Activated CD8-positive, alpha-beta memory T cell treated with anti-CD3 and anti-CD28 coated beads for 4 hours (primary cell): ENCODE results near the gene NPHP1.
"Not testable (repeated sequence)": the region's sequence is repeated elsewhere in the genome, so short reads cannot be mapped to it uniquely, and the experiment has no call there.

Experiments used
- DNase-seq, 2 donors: peaks; one replicate each; pipeline ENCODE4 v3.0.0-alpha.2; 2020; ENCODE audit warnings: low read depth in 2 of 2

The NPHP1 gene

DNA sequence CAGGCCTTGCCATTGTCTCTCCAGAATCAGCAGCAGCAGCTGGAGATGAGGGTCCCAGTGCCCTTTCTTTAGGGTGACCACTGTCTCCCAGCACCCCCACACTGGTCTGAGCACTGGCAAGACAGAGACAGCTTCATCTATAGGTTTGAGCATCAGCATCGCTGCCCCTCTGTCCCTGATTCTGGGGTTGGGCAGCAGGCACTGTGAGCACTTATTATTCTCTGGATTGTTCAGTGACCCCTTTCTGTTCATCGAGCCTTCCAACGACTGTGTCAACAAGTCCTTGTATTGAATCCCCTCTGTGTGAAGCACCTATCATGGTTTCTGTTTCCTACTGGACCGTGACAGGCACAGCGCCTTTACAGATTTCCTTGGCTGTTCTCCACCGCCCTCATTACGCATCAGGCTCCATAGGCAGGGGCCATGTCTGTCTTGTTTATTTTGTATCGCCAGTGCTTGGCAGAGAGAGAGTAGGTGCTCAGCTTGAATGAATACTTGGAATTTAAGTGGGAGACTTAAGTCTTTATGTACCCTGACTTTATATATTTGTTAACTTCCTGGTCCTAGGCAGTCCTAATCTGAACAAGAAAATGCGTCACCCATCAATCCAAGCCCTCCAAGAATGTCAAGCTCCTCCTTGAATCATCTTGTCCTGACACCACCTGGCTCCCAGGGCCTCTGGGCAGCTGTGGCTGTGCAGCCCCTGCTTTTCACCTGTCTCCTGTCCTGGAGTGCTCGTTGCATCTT, 100.6 kb downstream of the NPHP1 start:
- no peak for DNase-seq

DNA sequence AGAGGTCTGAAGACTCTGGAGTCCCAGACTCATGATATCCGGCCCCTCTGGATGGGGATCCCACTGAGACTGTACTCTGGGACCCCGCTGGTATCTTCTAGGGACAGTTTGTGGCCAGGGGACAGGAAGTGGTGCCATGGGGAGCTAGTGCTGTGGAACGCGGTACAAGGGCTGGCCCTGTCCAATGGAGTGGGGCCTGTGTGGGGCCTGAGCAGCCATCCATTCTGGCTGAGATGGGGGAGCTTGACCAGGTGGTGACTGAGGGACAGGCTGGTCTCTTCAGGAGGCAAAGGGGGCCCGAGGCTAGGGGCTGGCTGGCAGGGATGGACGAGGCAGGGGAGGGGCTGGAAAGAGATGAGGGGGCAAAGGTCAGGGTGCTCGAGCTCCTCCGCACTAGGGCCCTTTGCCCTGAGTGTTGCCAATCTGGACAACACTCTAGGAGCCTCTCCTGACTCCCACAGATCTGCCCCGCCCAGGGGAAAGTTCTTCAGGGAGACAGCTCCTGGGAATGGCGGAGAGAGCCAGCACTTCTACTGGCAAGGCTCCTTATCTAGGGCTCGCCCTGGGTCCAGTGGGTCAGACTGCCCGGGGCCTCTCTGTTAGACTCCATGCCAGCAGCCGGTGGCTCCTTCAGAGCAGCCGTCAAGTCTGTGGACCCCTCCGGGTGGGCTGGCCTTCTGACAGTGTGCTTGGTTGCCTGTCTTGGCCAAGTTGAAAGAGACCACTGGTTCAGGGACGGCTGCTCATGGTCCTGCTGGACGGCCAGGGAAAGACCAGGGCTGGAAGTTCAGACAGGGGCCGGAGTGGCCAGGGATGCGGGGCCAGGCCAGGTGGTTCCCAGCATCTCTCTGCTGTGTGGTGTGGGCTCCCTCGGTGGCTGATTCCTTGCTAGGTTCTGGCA, 101.5 kb downstream of the NPHP1 start:
- no peak for DNase-seq

DNA sequence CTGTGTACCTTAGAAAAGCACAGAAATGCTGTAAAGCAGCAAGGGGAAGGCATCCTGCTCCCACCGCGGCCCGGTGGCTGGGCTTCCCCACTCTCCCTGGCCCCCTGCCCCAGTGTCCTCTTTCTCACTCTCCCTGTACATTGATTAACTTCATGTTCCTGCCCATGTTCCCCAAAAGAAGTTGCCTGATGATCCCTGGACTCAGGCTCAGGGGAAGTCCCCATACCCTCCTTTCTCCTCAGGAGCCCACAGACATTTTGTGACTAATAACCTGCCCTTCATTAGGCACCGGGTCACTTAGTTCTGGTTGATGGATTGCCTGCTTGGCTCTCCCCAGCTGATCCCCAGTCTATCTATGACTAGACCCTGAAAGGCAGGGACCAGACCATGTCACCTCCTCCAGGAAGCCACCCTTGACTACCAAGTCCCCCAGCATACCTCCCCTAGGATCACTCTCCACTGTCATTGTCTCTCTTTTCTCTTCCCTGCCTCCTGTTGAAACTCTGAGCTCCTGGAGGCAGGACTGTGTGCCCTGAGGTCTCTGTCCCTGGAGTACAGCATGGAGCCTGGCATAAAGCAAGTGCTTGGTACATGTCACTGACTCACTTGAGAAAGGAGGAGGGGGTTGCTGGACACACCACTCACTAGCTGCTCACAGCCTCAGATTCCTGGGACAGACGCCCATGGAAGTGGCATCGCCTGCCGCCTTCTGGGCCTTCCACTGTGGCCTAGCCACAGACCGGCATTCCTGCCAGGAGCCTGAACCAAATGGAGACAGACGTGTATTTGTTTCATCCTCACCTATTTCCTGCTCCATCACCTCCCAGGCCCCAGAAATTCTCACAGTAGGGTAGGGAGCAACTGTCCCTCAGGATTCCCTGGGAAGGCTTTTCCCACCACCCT, 102.7 kb downstream of the NPHP1 start:
- DNase-seq, result no peak

DNA sequence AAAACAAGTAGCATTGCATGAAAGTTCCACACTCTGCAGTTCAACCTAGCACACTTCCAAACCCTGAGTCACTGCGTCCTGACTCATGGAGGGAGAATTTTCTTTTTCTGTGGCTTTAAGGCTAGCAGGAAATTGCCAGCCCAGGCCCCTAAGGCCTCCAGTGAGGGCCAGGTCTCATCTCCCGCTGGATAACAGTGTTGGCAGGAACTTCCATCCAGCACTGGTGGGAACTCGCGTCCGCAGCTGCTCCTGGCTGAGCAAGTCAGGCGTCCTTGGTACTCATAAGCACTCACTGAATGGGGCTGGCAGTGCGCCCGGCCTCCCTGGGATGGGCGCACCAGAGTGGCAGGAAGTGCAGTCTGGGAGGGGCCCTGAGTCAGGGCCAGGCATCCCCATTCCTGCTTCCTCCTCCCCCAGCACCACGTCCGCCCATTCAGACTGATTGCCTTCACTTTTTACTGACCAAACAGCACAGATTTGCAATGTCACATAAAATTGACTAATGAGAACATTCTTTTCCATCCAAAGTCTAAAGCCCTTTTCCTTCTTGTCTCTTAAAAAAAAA, 103.5 kb downstream of the NPHP1 start:
- DNase-seq, result no peak

DNA sequence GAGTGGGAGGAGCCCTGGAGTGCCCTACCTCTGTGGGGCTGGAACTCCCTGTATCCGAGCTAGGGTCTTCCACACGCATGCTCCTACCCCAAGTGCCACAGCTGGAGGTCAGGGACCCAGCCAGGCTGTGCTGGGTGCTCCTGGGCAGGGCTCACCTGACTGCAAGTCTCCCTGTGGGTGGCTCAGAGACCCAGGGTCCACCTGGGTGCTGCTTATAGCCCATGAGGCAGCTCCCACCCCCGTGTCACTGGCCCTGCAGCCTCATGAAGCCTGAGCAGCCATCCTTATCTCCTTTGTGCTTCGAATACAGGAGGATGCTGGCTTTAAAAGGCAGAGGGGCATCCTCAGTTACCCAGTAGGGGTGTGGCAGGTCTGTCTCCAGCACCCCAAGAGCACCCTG, 103.9 kb downstream of the NPHP1 start:
- DNase-seq, result not testable (repeated sequence)

DNA sequence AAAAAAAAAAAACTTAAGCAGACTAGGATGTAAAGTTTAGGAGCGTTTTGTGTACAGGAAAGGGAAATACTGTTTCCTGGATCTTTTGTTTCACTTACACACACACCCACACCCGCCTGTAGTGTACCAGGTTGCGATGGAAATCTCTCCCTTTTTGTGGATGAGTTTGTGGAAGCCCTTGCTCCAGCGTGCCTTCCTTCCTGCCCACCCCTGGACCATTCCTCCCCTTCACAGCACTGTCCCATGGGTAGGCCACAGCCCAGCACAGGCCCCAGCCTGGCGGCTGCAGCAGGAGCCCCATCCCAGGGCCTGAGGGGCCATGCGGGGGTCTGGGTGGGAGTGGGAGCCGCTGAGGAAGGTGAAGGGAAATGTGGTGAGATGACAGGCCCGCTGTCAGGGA, 104.3 kb downstream of the NPHP1 start:
- DNase-seq, result no peak

DNA sequence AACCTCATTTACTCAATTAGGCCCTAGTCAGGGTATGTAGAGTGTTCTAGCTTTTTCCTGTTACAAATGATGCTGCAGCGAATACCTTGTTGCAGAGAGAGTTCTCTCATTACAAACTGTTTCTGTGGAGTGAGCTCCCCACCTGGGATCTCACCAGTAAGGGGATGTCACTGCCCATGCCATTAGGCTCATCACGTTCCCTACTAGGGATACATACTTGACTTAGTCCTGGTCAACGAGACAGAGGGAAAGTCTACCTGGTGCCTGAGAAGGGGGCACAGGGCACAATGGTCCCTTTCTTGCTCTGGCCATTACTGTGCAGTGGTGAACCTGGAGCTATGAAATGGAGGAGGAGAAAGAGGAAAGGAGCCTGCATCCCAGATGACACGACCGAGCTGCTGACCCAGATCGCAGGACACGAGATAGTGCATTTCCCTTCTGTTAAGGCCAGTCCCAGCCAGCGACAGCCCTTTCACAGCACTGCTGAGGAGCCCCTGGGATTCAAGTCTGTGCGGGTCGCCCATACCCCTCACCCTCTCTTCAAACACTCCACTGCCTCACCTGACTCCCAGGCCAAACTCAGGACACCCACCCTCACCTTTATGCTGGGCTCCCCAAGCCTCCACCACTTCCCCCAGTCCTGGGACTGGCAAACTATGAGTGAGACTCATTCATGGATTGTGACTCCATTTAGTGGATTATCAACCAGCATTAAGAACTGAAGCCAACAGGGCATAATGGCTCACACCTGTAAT, 105.2 kb downstream of the NPHP1 start:
- no peak for DNase-seq

DNA sequence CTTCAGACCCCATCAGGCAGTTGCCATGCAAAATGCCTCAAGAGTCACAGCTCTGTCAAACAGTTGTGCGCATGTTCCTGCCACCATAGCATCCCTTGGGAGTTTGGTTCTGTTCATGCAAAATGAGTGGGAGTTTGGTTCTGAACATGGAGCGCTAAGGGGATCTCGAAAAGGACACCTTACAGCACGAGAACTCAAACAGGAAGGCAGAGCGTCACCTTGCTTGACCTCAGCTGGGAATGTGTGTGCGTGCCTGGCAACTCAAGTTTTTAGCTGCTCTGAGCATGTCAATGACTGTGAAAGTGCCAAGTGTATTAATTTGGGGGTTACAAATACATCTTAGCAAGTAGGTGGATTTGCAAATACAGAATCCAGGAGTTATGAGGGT, 105.8 kb downstream of the NPHP1 start:
- no peak for DNase-seq

DNA sequence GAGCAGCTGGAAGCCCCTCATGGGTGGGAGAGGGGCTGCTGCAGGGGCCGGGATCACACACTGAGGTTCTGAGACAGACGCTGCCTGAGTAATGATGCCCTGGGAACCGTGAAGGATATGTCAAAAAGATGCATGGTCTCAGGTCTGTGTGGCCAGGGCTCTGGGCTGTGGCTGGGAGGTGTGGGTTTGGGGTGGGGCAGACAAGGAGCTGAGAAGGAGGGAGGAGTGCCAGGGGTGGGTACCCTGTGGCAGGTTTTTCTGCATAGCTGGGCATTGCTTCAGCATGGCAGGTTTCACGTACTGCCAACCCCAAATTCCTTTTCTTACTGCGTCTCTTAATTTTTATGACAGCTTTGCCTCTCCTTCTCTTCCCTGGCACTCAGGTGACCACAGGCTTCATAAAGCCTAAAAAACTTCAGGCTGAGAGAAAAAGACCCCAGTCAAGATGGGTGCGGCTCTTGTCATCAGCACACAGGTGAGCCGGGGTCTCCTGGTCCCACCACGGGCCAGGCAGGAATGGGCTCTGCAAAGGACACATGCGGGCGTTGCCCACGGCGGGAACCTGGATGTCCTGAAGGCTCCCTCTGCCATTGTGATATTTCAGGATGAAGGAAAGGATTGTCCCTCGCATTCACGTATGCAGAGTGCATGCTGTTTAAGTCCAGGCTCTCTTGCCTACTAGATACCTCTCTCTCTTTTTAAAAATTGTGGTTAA, 107.2 kb downstream of the NPHP1 start:
- DNase-seq, result no peak

DNA sequence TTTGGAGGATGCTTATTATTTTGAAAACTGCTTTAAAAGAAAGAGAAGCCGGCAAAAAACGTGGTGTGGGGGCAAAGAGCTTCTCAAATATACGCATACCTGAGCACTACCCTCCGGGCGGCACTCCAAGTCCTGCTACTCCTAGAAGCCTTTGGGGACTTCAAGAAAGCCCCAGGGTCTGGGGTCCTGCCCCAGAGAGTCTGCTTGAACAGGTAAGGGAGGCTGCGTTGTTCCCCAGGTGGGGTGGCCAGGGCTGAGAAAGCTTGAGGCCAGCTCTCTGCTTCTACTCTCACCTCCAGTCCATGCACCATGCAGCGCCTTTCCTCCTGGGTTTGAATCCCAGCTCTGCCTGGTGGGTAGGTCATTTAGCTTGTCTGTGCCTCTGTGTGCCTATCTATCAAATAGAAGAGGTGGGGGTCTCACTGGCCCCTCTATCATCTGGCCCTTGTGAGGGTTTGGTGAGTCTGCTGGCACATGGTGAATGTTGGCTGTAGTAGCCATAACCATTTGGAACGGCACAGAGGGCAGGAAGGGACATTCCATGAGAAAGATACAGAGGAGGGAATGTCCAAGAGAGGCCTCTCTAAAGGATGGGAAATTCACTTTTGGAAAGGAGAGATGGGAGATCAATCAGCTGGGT, 108.7 kb downstream of the NPHP1 start:
- DNase-seq, result no peak

DNA sequence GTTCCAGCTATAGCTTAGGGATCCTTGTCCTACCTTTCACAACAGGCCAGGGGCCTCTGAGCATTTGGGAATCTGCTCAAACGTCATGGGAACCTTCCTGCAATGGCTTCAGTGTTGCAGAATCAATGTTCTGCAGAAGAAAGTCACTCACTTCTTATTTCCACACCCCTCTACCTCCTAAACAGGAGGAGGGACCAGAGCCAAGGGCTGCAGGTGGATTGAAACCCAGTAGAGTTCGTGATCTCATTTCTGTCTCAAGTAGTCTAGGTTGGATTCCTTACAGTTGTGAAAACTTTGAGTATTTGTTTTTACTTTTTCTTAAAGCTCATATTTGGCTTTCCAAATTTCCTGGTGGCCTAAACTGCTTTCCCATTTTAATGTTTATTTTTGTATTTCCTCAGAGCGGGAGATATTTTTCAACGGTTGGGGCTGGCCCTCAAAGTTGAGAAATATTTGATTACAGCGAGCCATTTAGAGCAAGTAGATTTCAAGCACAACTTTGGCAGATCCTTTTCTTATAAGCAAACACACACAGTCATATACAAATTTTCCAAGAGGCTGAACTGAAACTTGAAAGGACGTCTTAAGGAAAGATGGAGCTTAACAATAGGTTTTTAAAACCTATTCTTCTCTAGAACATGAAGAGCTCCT, 109.8 kb downstream of the NPHP1 start:
- not testable (repeated sequence) for DNase-seq

DNA sequence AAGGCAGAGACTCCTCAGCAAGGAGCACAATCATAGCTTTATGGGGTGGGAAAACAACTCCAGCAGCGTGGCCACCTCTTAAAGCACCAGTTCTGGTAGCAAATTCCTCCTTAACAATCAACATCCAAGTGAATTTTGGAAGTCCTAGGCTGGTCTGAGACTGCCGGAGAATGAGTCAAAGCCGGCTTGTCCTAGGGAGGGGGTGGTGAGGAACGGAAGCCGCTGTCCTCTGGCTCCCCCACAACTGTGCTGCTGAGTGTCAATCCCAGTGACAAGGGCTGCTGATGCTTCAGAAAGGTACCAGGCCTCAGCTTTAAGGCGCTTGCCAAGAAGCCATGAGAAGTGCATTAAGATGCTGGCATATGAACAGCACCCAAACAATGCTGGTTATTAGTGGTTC, 110.9 kb downstream of the NPHP1 start:
- not testable (repeated sequence) for DNase-seq

DNA sequence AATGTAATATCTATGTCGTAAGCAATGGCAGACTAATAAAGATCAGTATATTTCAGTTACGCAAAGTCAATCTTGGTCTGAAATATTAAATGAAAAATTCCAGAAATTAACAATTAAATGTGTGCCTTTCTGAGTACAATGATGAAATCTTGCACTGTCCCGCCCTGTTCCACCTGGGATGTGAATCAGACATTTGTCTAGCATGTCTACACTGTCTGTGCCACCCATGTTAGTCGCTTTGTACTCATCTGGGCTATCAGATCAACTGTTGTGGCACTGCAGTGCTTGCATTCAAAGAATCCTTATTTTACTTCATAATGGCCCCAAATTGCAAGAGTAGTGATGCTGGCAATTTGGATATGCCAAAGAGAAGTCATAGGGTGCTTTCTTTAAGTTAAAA, 114.6 kb downstream of the NPHP1 start:
- DNase-seq, result not testable (repeated sequence)

DNA sequence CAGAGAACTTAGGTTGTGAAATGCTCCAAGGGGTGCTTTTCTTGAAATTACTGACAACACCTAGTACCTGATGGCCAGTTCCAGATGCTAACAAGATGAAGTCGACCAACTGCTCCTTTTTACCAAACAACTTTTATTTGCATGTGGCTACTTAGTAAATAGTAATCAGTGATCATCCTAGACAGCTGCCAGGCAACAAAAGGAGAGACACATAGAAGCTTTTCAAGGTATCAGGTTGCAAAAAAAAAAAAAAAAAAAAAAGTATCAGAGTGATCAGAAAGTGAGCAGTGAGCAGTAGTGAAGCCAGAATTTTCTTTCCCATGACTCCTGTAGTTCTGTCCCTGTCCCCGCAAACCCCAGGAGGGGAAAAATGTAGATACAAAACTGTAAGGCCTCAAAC, 121.1 kb downstream of the NPHP1 start:
- not testable (repeated sequence) for DNase-seq

DNA sequence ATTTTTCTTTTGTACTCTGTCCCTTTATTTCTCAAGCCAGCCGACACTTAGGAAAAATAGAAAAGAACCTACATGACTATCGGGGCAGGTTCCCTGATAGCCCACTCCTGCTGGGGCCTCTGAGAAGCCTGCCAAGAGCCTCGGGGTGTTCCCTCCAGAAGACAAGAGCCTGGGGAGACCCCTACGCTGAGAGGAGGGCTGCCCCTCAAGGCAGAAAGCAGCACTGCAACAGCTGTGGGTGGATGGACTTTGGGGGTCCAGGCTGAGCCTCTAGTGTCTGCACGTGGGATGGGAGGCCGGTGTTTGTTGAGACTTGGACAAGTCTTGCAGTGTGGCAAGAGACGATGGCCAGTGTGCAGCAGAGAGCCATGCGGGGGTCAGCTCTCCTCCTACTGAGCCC, 121.7 kb downstream of the NPHP1 start:
- DNase-seq, result not testable (repeated sequence)

DNA sequence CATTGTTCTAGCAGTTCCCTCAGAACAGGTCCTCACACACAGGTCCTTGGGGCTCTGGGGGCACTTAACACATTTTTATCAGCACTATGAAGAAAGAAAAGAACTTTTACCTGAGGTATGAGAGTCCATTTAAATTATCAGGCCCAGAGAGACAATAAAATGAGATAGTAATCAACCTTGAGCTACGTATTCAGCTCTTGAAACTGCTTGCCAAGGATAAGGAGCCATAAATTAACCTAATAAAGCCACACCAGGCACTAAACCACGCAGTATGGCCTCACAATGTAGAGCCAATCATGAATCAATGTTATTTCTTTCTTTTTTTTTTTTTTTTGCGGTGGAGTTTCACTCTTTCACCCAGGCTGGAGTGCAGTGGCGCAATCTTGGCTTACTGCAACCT, 126.7 kb downstream of the NPHP1 start:
- not testable (repeated sequence) for DNase-seq

DNA sequence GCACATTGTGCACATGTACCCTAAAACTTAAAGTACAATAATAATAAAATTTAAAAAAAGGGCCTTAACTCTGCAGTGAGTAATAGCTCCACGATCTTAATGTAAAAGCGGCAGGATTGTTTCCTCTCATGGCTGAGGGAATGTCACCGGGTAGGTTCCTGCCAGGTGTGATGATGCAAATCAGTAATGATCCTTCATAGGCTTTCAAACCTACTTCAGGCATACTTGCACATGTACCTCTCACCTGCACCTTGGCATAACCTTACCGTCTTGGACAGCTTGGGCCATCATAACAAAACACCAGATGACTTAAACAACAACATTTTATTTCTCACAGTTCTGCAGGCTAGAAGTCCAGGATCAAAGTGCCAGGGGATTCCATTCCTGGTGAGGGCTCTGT, 128.9 kb downstream of the NPHP1 start:
- DNase-seq, result not testable (repeated sequence)
